Spleen (tissue), 7 donors: ENCODE results near the gene SMARCA4.

Source experiments
- CTCF ChIP-seq, 11 experiments: fragments of 200-600 bp in 7 of 11; fragments of 450-650 bp in 4 of 11; sonication (generic) in 4 of 11; IDR thresholded peaks in 8 of 11; conservative IDR thresholded peaks in 3 of 11; 1 replicate in 7 of 11; 2 replicates in 4 of 11; pipeline versions ENCODE4 v1.4.0 to v1.8.0; 2016 to 2021; ENCODE audit warnings: antibody characterized with exemption in 11 of 11, inconsistent platforms in 4 of 11, mild to moderate bottlenecking in 1 of 11
- POLR2A ChIP-seq, 3 donors: fragments of 450-650 bp; IDR thresholded peaks; one replicate each; pipeline ENCODE4 v1.5.1; 2017; ENCODE audit warnings: antibody characterized with exemption in 3 of 3, mild to moderate bottlenecking in 1 of 3
- donor health status: DM: no; HTN: no; CAD: no; lungs with moderate emphysema.
- donor health status: DM: no; HTN: no; CAD: no.
- donor health status: DM: no; HTN: no; CAD: no.

- no peak for TF ChIP-seq CTCF (IDR thresholded peaks at IDR 0.05 in 8 of 11, conservative IDR thresholded peaks at IDR 0.05 in 3 of 11)
- no peak for TF ChIP-seq POLR2A (IDR thresholded peaks at IDR 0.05)
Measured at GRCh38 chr19:10927730-10928562, 32.9 kb upstream of the SMARCA4 start.
